SU-DHL-6 (cell line): ENCODE measurements around the gene MRPL55.

Experiments used
- EZH2phosphoT487 ChIP-seq: fragments of 200-600 bp; sonication (generic), shearing (Covaris generic); conservative IDR thresholded peaks from 2 replicates; pipeline ENCODE4 v1.6.1; 2018; ENCODE audit warnings: mild to moderate bottlenecking, antibody characterized with exemption, low read length, moderate library complexity, mixed read lengths
- TF ChIP-seq, protein P1 (sequence below): fragments of 200-600 bp; sonication (generic); IDR thresholded peaks from one replicate; pipeline ENCODE4 v1.5.1; 2017; ENCODE audit warnings: antibody characterized with exemption, mild to moderate bottlenecking, low read length, moderate library complexity; ENCODE audit not compliant: insufficient read depth, poor library complexity, severe bottlenecking

DNA sequence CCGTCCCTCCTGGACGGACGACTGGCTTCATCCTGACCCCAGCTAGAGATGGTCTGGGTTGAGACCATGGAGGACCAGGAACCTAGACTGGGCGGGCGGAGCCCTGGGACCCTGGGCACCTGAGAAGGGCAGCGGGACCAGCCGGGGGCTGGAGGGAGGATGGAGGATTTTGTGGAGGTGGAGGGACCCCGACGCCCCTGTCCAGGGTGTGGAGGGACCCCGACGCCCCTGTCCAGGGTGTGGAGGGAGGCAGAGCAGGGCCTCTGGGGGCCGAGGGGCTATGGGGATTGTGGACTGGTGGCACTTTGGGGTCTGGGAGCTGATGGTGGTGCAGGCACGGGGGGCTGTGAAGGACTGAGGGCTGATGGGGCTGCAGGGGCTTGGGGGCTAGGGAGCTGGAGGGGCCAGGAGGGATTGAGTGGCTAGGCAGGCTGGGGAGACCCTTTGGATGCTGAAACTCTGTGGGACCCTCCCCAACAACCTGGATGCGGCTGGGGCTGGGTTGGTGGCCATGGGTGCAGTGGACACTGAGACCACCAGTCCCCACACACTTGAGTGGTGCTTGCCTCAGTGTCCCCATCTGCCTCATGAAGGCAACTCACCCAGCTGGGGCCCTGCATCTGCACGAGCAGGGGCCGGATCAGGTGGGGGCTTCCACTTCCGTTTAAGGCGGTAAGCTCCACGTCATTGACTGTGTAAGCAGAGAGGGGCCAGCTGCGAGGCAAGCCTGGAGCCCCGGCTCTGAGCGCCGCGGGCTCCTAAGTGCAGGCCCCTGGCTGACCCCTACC, 48.0 kb upstream of the MRPL55 start:
- TF ChIP-seq, protein P1, sequence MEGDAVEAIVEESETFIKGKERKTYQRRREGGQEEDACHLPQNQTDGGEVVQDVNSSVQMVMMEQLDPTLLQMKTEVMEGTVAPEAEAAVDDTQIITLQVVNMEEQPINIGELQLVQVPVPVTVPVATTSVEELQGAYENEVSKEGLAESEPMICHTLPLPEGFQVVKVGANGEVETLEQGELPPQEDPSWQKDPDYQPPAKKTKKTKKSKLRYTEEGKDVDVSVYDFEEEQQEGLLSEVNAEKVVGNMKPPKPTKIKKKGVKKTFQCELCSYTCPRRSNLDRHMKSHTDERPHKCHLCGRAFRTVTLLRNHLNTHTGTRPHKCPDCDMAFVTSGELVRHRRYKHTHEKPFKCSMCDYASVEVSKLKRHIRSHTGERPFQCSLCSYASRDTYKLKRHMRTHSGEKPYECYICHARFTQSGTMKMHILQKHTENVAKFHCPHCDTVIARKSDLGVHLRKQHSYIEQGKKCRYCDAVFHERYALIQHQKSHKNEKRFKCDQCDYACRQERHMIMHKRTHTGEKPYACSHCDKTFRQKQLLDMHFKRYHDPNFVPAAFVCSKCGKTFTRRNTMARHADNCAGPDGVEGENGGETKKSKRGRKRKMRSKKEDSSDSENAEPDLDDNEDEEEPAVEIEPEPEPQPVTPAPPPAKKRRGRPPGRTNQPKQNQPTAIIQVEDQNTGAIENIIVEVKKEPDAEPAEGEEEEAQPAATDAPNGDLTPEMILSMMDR, result no peak
- no peak for TF ChIP-seq EZH2phosphoT487
